Neural cell (in vitro differentiated cells): Measurements from ENCODE around the gene P4HA2.

Experiments
- EZH2 ChIP-seq: fragments of 200-600, 300-800 bp; shearing (Covaris generic), sonication (generic); IDR thresholded peaks from 2 replicates; pipeline ENCODE4 v1.6.1; 2014; ENCODE audit warnings: antibody characterized with exemption, low read length, borderline replicate concordance, mild to moderate bottlenecking; ENCODE audit not compliant: insufficient read depth, poor library complexity, severe bottlenecking
- MXI1 ChIP-seq: fragments of 450-650 bp; conservative IDR thresholded peaks from 2 replicates; pipeline ENCODE4 v1.6.1; 2014; ENCODE audit warnings: antibody characterized with exemption, mild to moderate bottlenecking; ENCODE audit not compliant: poor library complexity, severe bottlenecking
- POLR2AphosphoS5 ChIP-seq: IDR thresholded peaks from 2 replicates; pipeline ENCODE4 v1.6.1; 2012
- TF ChIP-seq, protein P1 (sequence below): fragments of 450-650 bp; IDR thresholded peaks from 2 replicates; pipeline ENCODE4 v1.5.1; 2014; ENCODE audit warnings: antibody characterized with exemption, mild to moderate bottlenecking, moderate library complexity; ENCODE audit not compliant: poor library complexity, severe bottlenecking
- TF ChIP-seq, protein P2 (sequence below): IDR thresholded peaks from 2 replicates; pipeline ENCODE4 v1.6.1; 2012; ENCODE audit warnings: borderline replicate concordance

DNA sequence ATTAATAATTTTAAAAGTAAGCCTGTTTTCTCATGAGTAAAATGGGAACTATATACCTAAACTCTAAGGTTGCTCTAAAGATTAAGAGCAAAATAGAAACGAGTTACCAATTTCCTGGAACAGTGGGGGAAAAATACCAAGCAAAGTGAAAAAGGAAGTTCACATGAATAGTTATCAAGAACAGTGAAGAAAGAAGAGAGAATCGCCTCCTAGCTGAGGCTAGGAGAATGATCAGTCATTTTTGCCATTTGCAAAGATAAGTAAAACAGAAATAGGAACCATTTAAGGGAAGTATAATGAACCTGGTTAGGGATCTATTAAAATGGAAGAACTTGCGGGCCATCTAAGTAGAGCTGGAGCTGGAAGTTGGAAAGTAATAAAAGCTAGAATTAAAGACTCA lies 50.7 kb downstream of the P4HA2 start:
- TF ChIP-seq, protein P1, sequence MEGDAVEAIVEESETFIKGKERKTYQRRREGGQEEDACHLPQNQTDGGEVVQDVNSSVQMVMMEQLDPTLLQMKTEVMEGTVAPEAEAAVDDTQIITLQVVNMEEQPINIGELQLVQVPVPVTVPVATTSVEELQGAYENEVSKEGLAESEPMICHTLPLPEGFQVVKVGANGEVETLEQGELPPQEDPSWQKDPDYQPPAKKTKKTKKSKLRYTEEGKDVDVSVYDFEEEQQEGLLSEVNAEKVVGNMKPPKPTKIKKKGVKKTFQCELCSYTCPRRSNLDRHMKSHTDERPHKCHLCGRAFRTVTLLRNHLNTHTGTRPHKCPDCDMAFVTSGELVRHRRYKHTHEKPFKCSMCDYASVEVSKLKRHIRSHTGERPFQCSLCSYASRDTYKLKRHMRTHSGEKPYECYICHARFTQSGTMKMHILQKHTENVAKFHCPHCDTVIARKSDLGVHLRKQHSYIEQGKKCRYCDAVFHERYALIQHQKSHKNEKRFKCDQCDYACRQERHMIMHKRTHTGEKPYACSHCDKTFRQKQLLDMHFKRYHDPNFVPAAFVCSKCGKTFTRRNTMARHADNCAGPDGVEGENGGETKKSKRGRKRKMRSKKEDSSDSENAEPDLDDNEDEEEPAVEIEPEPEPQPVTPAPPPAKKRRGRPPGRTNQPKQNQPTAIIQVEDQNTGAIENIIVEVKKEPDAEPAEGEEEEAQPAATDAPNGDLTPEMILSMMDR, result no peak
- TF ChIP-seq EZH2 (no peak), POLR2AphosphoS5 (no peak), MXI1 (no peak)
- TF ChIP-seq, protein P2, sequence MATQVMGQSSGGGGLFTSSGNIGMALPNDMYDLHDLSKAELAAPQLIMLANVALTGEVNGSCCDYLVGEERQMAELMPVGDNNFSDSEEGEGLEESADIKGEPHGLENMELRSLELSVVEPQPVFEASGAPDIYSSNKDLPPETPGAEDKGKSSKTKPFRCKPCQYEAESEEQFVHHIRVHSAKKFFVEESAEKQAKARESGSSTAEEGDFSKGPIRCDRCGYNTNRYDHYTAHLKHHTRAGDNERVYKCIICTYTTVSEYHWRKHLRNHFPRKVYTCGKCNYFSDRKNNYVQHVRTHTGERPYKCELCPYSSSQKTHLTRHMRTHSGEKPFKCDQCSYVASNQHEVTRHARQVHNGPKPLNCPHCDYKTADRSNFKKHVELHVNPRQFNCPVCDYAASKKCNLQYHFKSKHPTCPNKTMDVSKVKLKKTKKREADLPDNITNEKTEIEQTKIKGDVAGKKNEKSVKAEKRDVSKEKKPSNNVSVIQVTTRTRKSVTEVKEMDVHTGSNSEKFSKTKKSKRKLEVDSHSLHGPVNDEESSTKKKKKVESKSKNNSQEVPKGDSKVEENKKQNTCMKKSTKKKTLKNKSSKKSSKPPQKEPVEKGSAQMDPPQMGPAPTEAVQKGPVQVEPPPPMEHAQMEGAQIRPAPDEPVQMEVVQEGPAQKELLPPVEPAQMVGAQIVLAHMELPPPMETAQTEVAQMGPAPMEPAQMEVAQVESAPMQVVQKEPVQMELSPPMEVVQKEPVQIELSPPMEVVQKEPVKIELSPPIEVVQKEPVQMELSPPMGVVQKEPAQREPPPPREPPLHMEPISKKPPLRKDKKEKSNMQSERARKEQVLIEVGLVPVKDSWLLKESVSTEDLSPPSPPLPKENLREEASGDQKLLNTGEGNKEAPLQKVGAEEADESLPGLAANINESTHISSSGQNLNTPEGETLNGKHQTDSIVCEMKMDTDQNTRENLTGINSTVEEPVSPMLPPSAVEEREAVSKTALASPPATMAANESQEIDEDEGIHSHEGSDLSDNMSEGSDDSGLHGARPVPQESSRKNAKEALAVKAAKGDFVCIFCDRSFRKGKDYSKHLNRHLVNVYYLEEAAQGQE, result no peak
